Measurements from ENCODE around the gene GLIS1. TPM values are rescaled to one million over a fixed set of nuclear protein-coding genes. Genes with fewer than 3 reads are reported as not detected.

Gene GLIS1
- polyA plus RNA-seq, 3 donors = not detected

- Mint-ChIP-seq H3K4me1 (no peaks in the 10 kb centered on the region), H3K27me3 (ENCODE audit: low read depth in 3 of 3) (peaks cover 0 to 11% (median 0%) of the 10 kb centered on the region in 3 donors), H3K9me3 (no peaks in the 10 kb centered on the region), H3K4me3 (no peak overlapping the region), H3K36me3 (no peaks in the 10 kb centered on the region), H3K27ac (no peak overlapping the region)
- Histone ChIP-seq H3K9me3 (replicated peaks in 1 of 2; ENCODE audit: control insufficient read depth in 1 of 2, insufficient read depth in 1 of 2, low read length in 2 of 2) (no peaks in the 10 kb centered on the region), H2AFZ (ENCODE audit: insufficient read depth, low read depth, low read length, poor library complexity, severe bottlenecking) (no peak overlapping the region), H4K20me1 (ENCODE audit: insufficient read depth, low read length) (no peaks in the 10 kb centered on the region), H3K4me3 (replicated peaks in 1 of 3; ENCODE audit: low read depth in 2 of 3, low read length in 3 of 3) (no peak overlapping the region), H3K9ac (ENCODE audit: insufficient read depth, low read length, poor library complexity, severe bottlenecking) (no peak overlapping the region), H3K27me3 (ENCODE audit: control insufficient read depth in 2 of 2, insufficient read depth in 2 of 2, low read length in 2 of 2) (no peaks in the 10 kb centered on the region), H3K4me2 (replicated peaks; ENCODE audit: extremely low read depth, low read length, poor library complexity, severe bottlenecking) (no peak overlapping the region), H3K36me3 (replicated peaks in 1 of 2; ENCODE audit: control insufficient read depth in 1 of 2, insufficient read depth in 2 of 2, low read length in 2 of 2) (no peaks in the 10 kb centered on the region), H3K79me2 (ENCODE audit: insufficient read depth, low read length) (no peaks in the 10 kb centered on the region), H3K27ac (ENCODE audit: low read depth in 1 of 2, low read length in 2 of 2) (no peak overlapping the region), H3K4me1 (ENCODE audit: control insufficient read depth in 1 of 2, insufficient read depth in 2 of 2, low read length in 2 of 2) (no peaks in the 10 kb centered on the region)
- DNase-seq = no peak
- intact Hi-C loops (cut with micrococcal nuclease) = no loop called here
- no peak for TF ChIP-seq CTCF (IDR thresholded peaks at IDR 0.05)
- 86% methylated on average over 2 of the region's 4 CpGs for WGBS (ENCODE audit: insufficient coverage)
Observed at GRCh38 chr1:53598966-53599365, 140.0 kb downstream of the GLIS1 start.

GRCh38 chr1:53595906-53596305, 143.1 kb downstream of the GLIS1 start:
- Histone ChIP-seq H3K36me3 (replicated peaks in 1 of 2; ENCODE audit: control insufficient read depth in 1 of 2, insufficient read depth in 2 of 2, low read length in 2 of 2) (no peaks in the 10 kb centered on the region), H3K4me3 (replicated peaks in 1 of 3; ENCODE audit: low read depth in 2 of 3, low read length in 3 of 3) (no peak overlapping the region), H3K4me2 (replicated peaks; ENCODE audit: extremely low read depth, low read length, poor library complexity, severe bottlenecking) (no peak overlapping the region), H2AFZ (ENCODE audit: insufficient read depth, low read depth, low read length, poor library complexity, severe bottlenecking) (no peak overlapping the region), H3K9me3 (replicated peaks in 1 of 2; ENCODE audit: control insufficient read depth in 1 of 2, insufficient read depth in 1 of 2, low read length in 2 of 2) (no peaks in the 10 kb centered on the region), H3K79me2 (ENCODE audit: insufficient read depth, low read length) (no peaks in the 10 kb centered on the region), H3K27me3 (ENCODE audit: control insufficient read depth in 2 of 2, insufficient read depth in 2 of 2, low read length in 2 of 2) (no peaks in the 10 kb centered on the region), H3K9ac (ENCODE audit: insufficient read depth, low read length, poor library complexity, severe bottlenecking) (no peak overlapping the region), H3K4me1 (ENCODE audit: control insufficient read depth in 1 of 2, insufficient read depth in 2 of 2, low read length in 2 of 2) (no peaks in the 10 kb centered on the region), H4K20me1 (ENCODE audit: insufficient read depth, low read length) (no peaks in the 10 kb centered on the region), H3K27ac (ENCODE audit: low read depth in 1 of 2, low read length in 2 of 2) (no peak overlapping the region)
- no peak overlapping the region for H3K4me3 Mint-ChIP-seq
- no peaks in the 10 kb centered on the region for H3K4me1 Mint-ChIP-seq
- intact Hi-C loops (cut with micrococcal nuclease) = no loop called here
- no peak for DNase-seq
- TF ChIP-seq CTCF (IDR thresholded peaks at IDR 0.05) = no peak
- 90% methylated on average over 3 of the region's 7 CpGs for WGBS (ENCODE audit: insufficient coverage)
- no peak overlapping the region for H3K27ac Mint-ChIP-seq
- no peaks in the 10 kb centered on the region for H3K9me3 Mint-ChIP-seq
- no peaks in the 10 kb centered on the region for H3K36me3 Mint-ChIP-seq
- H3K27me3 Mint-ChIP-seq (ENCODE audit: low read depth in 3 of 3) = peaks cover 0 to 7% (median 2%) of the 10 kb centered on the region in 3 donors
